AG04450 (cell line): Measurements from ENCODE around the gene TMEM179B. TPM values are rescaled to one million over a fixed set of nuclear protein-coding genes. Genes with fewer than 3 reads are reported as not detected.
A peak's percentile ranks its signal among the peaks of the same experiment; 100 is the strongest.

Experiments used
- CTCF ChIA-PET: fragments of 300-600, 350-600 bp; formaldehyde crosslinking; extraction: SDS; loops from one replicate; lab custom pipeline; 2022; ENCODE audit warnings: antibody characterized with exemption, inconsistent platforms; lab: Charles Lee
- POLR2A ChIA-PET: fragments of 350-600 bp; formaldehyde crosslinking; extraction: SDS; loops from one replicate; lab custom pipeline; 2021; ENCODE audit warnings: antibody characterized with exemption, inconsistent platforms; lab: Yijun Ruan, JAX
- DNase-seq: peaks from one replicate; pipeline ENCODE4 v3.0.0-alpha.2; 2011; ENCODE audit warnings: low read depth, low spot score
- H3K27ac ChIP-seq: one replicate; pipeline ENCODE4 v1.5.1; 2012; ENCODE audit warnings: low read depth, low read length, control low read depth
- H3K27me3 ChIP-seq: one replicate; pipeline ENCODE4 v1.6.0; 2012; ENCODE audit warnings: low read length; ENCODE audit not compliant: control insufficient read depth, insufficient read depth
- H3K4me3 ChIP-seq: 2 replicates; pipeline ENCODE4 v1.5.1; 2011; ENCODE audit warnings: mild to moderate bottlenecking, low read depth, low read length, control low read depth
- H3K9me3 ChIP-seq: 2 replicates; pipeline ENCODE4 v1.5.1; 2012; ENCODE audit warnings: low read length; ENCODE audit not compliant: control insufficient read depth, insufficient read depth
- polyA plus RNA-seq: library from polyadenylated mRNA; depleted of rRNA; stranded (reverse); fragments of >200 nt; gene quantifications from 2 replicates; pipeline ENCODE4 v1.2.3, GENCODE V29; 2011
- TF ChIP-seq, protein P1 (sequence below): IDR thresholded peaks from 2 replicates; pipeline ENCODE4 v1.5.1; 2011; ENCODE audit warnings: low read depth, low read length, control low read depth, inconsistent platforms

Gene TMEM179B
- polyA plus RNA-seq, 1 experiment: 51.7 TPM

GRCh38 chr11:62830904-62831519 lies 43.8 kb downstream of the TMEM179B start:
- Histone ChIP-seq H3K27ac (peak overlapping the region; percentile 99), H3K9me3 (no peaks in the 10 kb centered on the region; the same call in 1 of the 2 replicates), H3K4me3 (peak overlapping the region; percentile 85), H3K27me3 (no peaks in the 10 kb centered on the region)
- ChIA-PET POLR2A (interaction anchor here (0.7 to 2.8 kb wide), 15 partner anchors 10 to 165 kb away, joined by 3 to 85 read pairs (median 7); partner anchors contain the start of genes C11orf98, CSKMT, HNRNPUL2 and NXF1), CTCF (interaction anchor here (0.5 to 1.6 kb wide), 2 partner anchors 43 to 45 kb away, joined by 7 to 9 read pairs; no protein-coding TSS in a partner anchor)
- no peak for DNase-seq
- TF ChIP-seq, protein P1, sequence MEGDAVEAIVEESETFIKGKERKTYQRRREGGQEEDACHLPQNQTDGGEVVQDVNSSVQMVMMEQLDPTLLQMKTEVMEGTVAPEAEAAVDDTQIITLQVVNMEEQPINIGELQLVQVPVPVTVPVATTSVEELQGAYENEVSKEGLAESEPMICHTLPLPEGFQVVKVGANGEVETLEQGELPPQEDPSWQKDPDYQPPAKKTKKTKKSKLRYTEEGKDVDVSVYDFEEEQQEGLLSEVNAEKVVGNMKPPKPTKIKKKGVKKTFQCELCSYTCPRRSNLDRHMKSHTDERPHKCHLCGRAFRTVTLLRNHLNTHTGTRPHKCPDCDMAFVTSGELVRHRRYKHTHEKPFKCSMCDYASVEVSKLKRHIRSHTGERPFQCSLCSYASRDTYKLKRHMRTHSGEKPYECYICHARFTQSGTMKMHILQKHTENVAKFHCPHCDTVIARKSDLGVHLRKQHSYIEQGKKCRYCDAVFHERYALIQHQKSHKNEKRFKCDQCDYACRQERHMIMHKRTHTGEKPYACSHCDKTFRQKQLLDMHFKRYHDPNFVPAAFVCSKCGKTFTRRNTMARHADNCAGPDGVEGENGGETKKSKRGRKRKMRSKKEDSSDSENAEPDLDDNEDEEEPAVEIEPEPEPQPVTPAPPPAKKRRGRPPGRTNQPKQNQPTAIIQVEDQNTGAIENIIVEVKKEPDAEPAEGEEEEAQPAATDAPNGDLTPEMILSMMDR: no peak

GRCh38 chr11:62831520-62832335 lies 44.5 kb downstream of the TMEM179B start, which contains the start of gene STX5:
Gene STX5 (minus strand): TSS chr11:62832051. CDS start chr11:62831243, 808 bp downstream.
- no peaks in the 10 kb centered on the region; the same call in 1 of the 2 replicates for H3K9me3 ChIP-seq
- DNase-seq: peak; percentile 97
- H3K27me3 ChIP-seq: no peaks in the 10 kb centered on the region
- peak within 1 kb of the TSS; percentile 99 for H3K27ac ChIP-seq
- TF ChIP-seq, protein P1: no peak
- POLR2A ChIA-PET: interaction anchor here (0.6 to 2.8 kb wide), 27 partner anchors 9 to 1143 kb away, joined by 3 to 85 read pairs (median 7); partner anchors contain the start of genes C11orf98, CSKMT, HNRNPUL2 and NXF1
- peak within 1 kb of the TSS; percentile 85 for H3K4me3 ChIP-seq
- CTCF ChIA-PET: interaction anchor here (0.5 to 2.5 kb wide), 5 partner anchors 43 to 725 kb away, joined by 3 to 11 read pairs (median 5); no protein-coding TSS in a partner anchor

- peak within 1 kb of the TSS; percentile 99 for H3K27ac ChIP-seq
- ChIA-PET POLR2A (interaction anchor here (0.6 to 2.8 kb wide), 17 partner anchors 8 to 1143 kb away, joined by 3 to 85 read pairs (median 7); partner anchors contain the start of genes C11orf98, CSKMT, HNRNPUL2 and NXF1), CTCF (interaction anchor here (0.9 to 2.5 kb wide), 2 partner anchors 46 to 48 kb away, joined by 3 to 11 read pairs; no protein-coding TSS in a partner anchor)
- no peaks in the 10 kb centered on the region for H3K27me3 ChIP-seq
- TF ChIP-seq, protein P1: no peak
- peak within 1 kb of the TSS; percentile 85 for H3K4me3 ChIP-seq
- no peaks in the 10 kb centered on the region; the same call in 1 of the 2 replicates for H3K9me3 ChIP-seq
- DNase-seq: no peak
Observed at GRCh38 chr11:62832336-62833234, 45.4 kb downstream of the TMEM179B start, which contains the start of gene TEX54. Gene TEX54 (minus strand): TSS chr11:62832841.

DNA sequence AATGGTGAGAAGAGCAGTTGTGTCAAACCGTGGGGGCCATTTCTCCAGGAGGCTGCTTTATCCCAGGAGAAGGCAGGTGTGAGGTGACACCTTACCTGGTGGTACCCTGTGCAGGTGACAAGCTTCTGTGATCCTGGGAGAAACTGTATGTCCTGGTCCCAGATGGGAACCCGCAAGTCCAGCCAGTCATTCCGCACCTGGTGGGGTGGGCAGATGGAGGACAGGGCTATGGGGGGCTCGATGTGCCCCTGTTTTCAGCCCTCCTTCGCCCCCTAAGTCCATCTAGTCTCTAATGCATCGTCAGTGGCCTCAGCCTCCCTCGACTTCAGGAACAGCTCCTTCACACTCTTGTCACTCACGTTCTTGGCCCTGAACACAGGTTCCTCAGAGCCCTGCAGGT lies 48.1 kb downstream of the TMEM179B start:
- H3K27me3 ChIP-seq: no peaks in the 10 kb centered on the region
- no peak for DNase-seq
- ChIA-PET POLR2A (no interaction called here), CTCF (no interaction called here)
- no peak overlapping the region for H3K4me3 ChIP-seq
- no peaks in the 10 kb centered on the region; the same call in 1 of the 2 replicates for H3K9me3 ChIP-seq
- H3K27ac ChIP-seq: no peak overlapping the region
- TF ChIP-seq, protein P1: no peak
